Neuron (in vitro differentiated cells): Measurements from ENCODE around the gene TNNI3K.

Source experiments
- H2AFZ ChIP-seq: one replicate; pipeline ENCODE4 v1.6.1; 2013; ENCODE audit warnings: low read depth, mild to moderate bottlenecking, inconsistent platforms, low read length, moderate library complexity
- H3K27me3 ChIP-seq: one replicate; pipeline ENCODE4 v1.6.1; 2013; ENCODE audit warnings: low read length; ENCODE audit not compliant: insufficient read depth
- H3K36me3 ChIP-seq: one replicate; pipeline ENCODE4 v1.6.1; 2013; ENCODE audit warnings: low read length; ENCODE audit not compliant: insufficient read depth
- H3K4me1 ChIP-seq: one replicate; pipeline ENCODE4 v1.6.1; 2013; ENCODE audit warnings: low read length; ENCODE audit not compliant: insufficient read depth
- H3K4me3 ChIP-seq: 2 replicates; pipeline ENCODE4 v1.5.1; 2013; ENCODE audit warnings: mild to moderate bottlenecking, low read length, moderate library complexity
- H3K9me3 ChIP-seq: one replicate; pipeline ENCODE4 v1.6.1; 2013; ENCODE audit warnings: low read length

TNNI3K gene

GRCh38 chr1:74504933-74505512 is 269.8 kb downstream of the TNNI3K start:
- Histone ChIP-seq H3K27me3 (no peaks in the 10 kb centered on the region), H3K4me1 (peaks cover 35% of the 10 kb centered on the region), H2AFZ (peak overlapping the region; percentile 65), H3K9me3 (no peaks in the 10 kb centered on the region), H3K4me3 (peak overlapping the region; percentile 7), H3K36me3 (no peaks in the 10 kb centered on the region)

DNA sequence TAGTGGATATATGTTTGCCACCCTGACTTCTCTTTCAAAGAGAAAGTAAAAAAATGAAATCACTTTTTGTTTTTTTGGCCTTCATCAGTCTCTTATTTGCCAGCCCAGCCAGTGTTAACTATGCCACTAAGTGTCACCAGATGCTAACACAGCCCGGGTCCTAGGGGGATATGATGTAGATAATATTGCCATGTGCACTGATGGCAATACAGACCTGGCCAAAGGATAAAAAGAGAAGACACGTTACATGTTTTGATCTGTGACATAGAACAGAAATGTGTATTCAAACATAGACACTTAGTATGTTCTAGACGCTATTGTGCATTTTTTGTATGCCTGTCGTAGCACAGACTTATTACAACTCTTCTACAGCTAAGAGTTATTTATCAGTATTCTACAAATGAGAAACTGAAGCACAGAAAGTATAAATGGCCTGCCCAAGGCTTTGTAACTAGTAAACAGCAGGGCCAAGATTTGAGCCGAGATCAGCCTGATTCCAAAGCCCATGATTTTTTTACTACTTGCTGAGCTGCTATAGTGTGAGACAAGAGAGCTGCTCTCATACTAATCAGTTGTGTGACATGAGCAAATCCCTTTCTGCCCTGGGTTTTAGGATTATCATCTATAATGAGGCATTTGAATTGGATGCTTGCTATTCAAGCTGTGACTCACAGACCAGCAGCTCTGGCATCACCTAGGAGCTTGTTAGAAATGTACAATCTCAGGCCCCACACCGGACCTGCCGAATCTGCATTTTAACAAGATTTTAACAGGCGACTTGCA is 270.9 kb downstream of the TNNI3K start:
- H3K27me3 ChIP-seq: no peaks in the 10 kb centered on the region
- no peaks in the 10 kb centered on the region for H3K9me3 ChIP-seq
- no peaks in the 10 kb centered on the region for H3K36me3 ChIP-seq
- peaks cover 35% of the 10 kb centered on the region for H3K4me1 ChIP-seq
- H2AFZ ChIP-seq: peak overlapping the region; percentile 65
- peak overlapping the region; percentile 14 for H3K4me3 ChIP-seq

DNA sequence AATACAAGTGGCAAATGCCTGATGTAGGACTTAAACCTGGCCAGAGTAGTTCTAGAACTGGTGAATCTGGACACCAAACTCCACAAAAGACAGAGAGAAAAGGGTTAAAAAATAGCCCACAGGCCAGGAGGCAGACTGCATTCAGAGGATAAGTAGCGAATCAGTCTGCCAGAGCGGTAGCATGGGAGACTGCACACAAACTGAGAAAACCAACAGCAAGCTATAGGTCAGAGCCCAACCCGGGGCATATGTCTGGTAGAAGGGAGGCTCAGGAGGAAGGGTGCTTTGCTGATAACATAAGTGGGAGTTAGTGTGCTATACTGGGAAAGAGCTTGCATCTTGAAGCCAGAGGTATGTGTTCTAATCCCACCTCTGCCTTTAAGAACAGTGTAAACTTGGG is 273.3 kb downstream of the TNNI3K start:
- H2AFZ ChIP-seq: no peak overlapping the region
- H3K27me3 ChIP-seq: no peaks in the 10 kb centered on the region
- no peaks in the 10 kb centered on the region for H3K9me3 ChIP-seq
- H3K36me3 ChIP-seq: no peaks in the 10 kb centered on the region
- H3K4me3 ChIP-seq: no peak overlapping the region
- peaks cover 39% of the 10 kb centered on the region for H3K4me1 ChIP-seq

GRCh38 chr1:74512170-74512915 is 277.2 kb downstream of the TNNI3K start, which contains the start of gene LRRC53:
Gene LRRC53 (minus strand): TSS chr1:74512611. CDS start chr1:74483349, 29,262 bp downstream.
- Histone ChIP-seq H3K9me3 (no peaks in the 10 kb centered on the region), H2AFZ (peak within 1 kb of the TSS; percentile 3), H3K4me1 (peaks cover 9% of the 10 kb centered on the region), H3K36me3 (no peaks in the 10 kb centered on the region), H3K27me3 (no peaks in the 10 kb centered on the region), H3K4me3 (no peak within 1 kb of the TSS)

- Histone ChIP-seq H2AFZ (peak overlapping the region; percentile 3), H3K4me3 (no peak overlapping the region), H3K27me3 (no peaks in the 10 kb centered on the region), H3K9me3 (peaks cover 1% of the 10 kb centered on the region), H3K36me3 (no peaks in the 10 kb centered on the region), H3K4me1 (peaks cover 9% of the 10 kb centered on the region)
Measured at GRCh38 chr1:74513411-74514300, 278.5 kb downstream of the TNNI3K start.

DNA sequence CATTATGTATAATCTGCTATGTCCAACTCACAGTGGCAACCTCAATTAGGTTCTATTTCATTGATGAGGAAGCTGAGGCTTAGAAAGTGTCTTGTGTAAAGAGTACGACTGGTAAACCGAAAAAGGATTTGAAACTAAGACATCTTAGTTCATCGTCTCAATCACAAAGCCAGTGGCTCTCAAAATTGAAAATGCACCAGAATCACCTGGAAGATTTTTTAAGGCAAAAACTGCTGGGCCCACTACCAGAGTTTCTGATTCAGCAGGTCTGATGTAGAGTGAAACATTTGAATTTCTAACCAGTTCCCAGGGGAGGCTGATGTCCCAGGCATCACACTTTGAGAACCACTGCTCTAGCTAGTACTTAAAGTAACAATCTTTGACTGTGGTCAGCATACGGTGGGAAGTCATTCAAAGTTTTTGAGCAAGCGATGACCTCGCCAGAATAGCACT is 282.4 kb downstream of the TNNI3K start:
- no peaks in the 10 kb centered on the region for H3K36me3 ChIP-seq
- no peaks in the 10 kb centered on the region for H3K27me3 ChIP-seq
- peaks cover 16% of the 10 kb centered on the region for H3K4me1 ChIP-seq
- no peak overlapping the region for H3K4me3 ChIP-seq
- H3K9me3 ChIP-seq: peaks cover 1% of the 10 kb centered on the region
- H2AFZ ChIP-seq: no peak overlapping the region

DNA sequence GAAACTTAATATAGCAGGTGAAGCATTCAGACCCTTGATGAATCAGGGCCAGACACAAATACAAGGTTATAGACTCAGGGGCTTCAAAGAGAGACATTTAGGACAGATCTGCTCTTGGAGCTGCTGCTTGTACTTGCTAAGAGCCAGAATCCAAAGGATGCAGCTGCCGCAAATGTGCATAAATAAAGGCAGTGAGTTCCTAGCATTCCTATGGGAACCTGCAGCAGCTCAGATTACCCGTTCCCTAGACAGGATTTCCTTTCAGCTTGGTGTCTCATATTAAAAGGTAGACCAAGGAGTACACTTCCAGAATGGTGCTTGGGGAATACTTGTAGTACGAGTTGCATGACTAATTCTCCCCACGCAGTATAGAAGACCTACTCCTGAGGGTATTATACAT is 287.0 kb downstream of the TNNI3K start:
- Histone ChIP-seq H3K27me3 (no peaks in the 10 kb centered on the region), H2AFZ (peak overlapping the region; percentile 2), H3K4me3 (no peak overlapping the region), H3K9me3 (peaks cover 1% of the 10 kb centered on the region), H3K36me3 (no peaks in the 10 kb centered on the region), H3K4me1 (peaks cover 13% of the 10 kb centered on the region)

GRCh38 chr1:74523873-74524480 is 288.8 kb downstream of the TNNI3K start:
- Histone ChIP-seq H3K27me3 (no peaks in the 10 kb centered on the region), H3K9me3 (no peaks in the 10 kb centered on the region), H3K4me1 (peaks cover 13% of the 10 kb centered on the region), H3K4me3 (no peak overlapping the region), H2AFZ (no peak overlapping the region), H3K36me3 (no peaks in the 10 kb centered on the region)

- peaks cover 13% of the 10 kb centered on the region for H3K4me1 ChIP-seq
- H2AFZ ChIP-seq: no peak overlapping the region
- no peaks in the 10 kb centered on the region for H3K9me3 ChIP-seq
- H3K4me3 ChIP-seq: no peak overlapping the region
- no peaks in the 10 kb centered on the region for H3K27me3 ChIP-seq
- no peaks in the 10 kb centered on the region for H3K36me3 ChIP-seq
Measured at GRCh38 chr1:74526708-74527107, 291.5 kb downstream of the TNNI3K start.

GRCh38 chr1:74528123-74528522 is 292.9 kb downstream of the TNNI3K start:
- Histone ChIP-seq H3K4me1 (peaks cover 6% of the 10 kb centered on the region), H3K4me3 (no peak overlapping the region), H3K27me3 (no peaks in the 10 kb centered on the region), H3K36me3 (no peaks in the 10 kb centered on the region), H3K9me3 (no peaks in the 10 kb centered on the region), H2AFZ (no peak overlapping the region)

DNA sequence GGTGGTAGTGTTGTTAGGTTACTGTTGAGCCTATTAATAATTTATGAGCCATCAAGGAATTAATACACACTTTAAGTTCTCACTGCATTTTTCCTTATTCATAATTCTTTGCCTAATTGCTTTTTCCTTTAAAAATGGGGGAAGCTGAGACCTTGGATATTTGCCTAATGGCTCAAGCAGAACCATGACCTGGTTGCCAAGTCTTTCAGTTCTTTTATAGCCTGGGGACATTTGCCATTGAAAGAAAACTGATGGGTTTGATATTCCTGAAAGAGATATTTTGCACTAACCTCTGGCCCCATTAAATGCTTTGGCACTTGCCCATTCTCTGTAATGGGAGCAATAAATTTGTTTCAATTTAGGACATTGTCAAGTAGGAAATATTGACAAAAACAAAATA is 295.7 kb downstream of the TNNI3K start:
- H3K27me3 ChIP-seq: no peaks in the 10 kb centered on the region
- no peak overlapping the region for H3K4me3 ChIP-seq
- no peaks in the 10 kb centered on the region for H3K36me3 ChIP-seq
- H3K4me1 ChIP-seq: peaks cover 4% of the 10 kb centered on the region
- H3K9me3 ChIP-seq: no peaks in the 10 kb centered on the region
- no peak overlapping the region for H2AFZ ChIP-seq

- no peak overlapping the region for H2AFZ ChIP-seq
- no peaks in the 10 kb centered on the region for H3K36me3 ChIP-seq
- no peaks in the 10 kb centered on the region for H3K27me3 ChIP-seq
- no peaks in the 10 kb centered on the region for H3K9me3 ChIP-seq
- H3K4me1 ChIP-seq: peaks cover under 1% of the 10 kb centered on the region
- H3K4me3 ChIP-seq: no peak overlapping the region
Measured at GRCh38 chr1:74531796-74532195, 296.6 kb downstream of the TNNI3K start.
